HepG2 (cell line): ENCODE measurements around the gene IGFBP5. TPM values are rescaled to one million over a fixed set of nuclear protein-coding genes. Genes with fewer than 3 reads are reported as not detected.

Experiments
- BHLHE40 ChIP-seq: IDR thresholded peaks from 2 replicates; pipeline ENCODE4 v1.6.1; 2011; ENCODE audit warnings: low read length, improper control_type of control experiment
- BRCA1 ChIP-seq: sonication (generic); formaldehyde crosslinking; IDR thresholded peaks from 2 replicates; pipeline ENCODE4 v1.4.0; 2020; ENCODE audit warnings: missing genetic modification reagents
- DRAP1 ChIP-seq: IDR thresholded peaks from 2 replicates; pipeline ENCODE4 v1.6.1; 2016; ENCODE audit warnings: missing genetic modification reagents, missing compliant biosample characterization
- HINFP ChIP-seq: sonication (generic); formaldehyde crosslinking; IDR thresholded peaks from 2 replicates; pipeline ENCODE4 v1.4.0; 2020; ENCODE audit warnings: low read depth, mild to moderate bottlenecking, missing genetic modification reagents
- HNRNPLL ChIP-seq: fragments of 200-400 bp; formaldehyde crosslinking; IDR thresholded peaks from 2 replicates; pipeline ENCODE4 v1.6.1; 2017; ENCODE audit warnings: mild to moderate bottlenecking, low read depth, low read length; ENCODE audit not compliant: poor library complexity, severe bottlenecking
- HOMEZ ChIP-seq: IDR thresholded peaks from 2 replicates; pipeline ENCODE4 v1.6.1; 2016; ENCODE audit warnings: low read depth
- KDM6A ChIP-seq: IDR thresholded peaks from 2 replicates; pipeline ENCODE4 v1.6.1; 2016; ENCODE audit warnings: low read depth
- MAF1 ChIP-seq: sonication (generic); formaldehyde crosslinking; IDR thresholded peaks from 2 replicates; pipeline ENCODE4 v1.5.0; 2020; ENCODE audit warnings: missing genetic modification reagents, borderline replicate concordance
- MAZ ChIP-seq, 2 experiments: sonication (generic) in 1 of 2; formaldehyde crosslinking in 1 of 2; IDR thresholded peaks; 2 replicates each; pipeline versions ENCODE4 v1.5.0 to v1.6.1; 2012 to 2020; ENCODE audit warnings: low read depth in 2 of 2, mild to moderate bottlenecking in 2 of 2, borderline replicate concordance in 1 of 2, improper control_type of control experiment in 1 of 2, low read length in 1 of 2, missing genetic modification reagents in 1 of 2, moderate library complexity in 1 of 2
- MXI1 ChIP-seq: IDR thresholded peaks from 3 replicates; pipeline ENCODE4 v1.6.1; 2012; ENCODE audit warnings: low read depth, low read length, inconsistent platforms, borderline replicate concordance
- PRDM4 ChIP-seq: sonication (generic); formaldehyde crosslinking; IDR thresholded peaks from 2 replicates; pipeline ENCODE4 v1.9.0; 2021; ENCODE audit warnings: missing genetic modification reagents, borderline replicate concordance
- THYN1 ChIP-seq: sonication (generic); formaldehyde crosslinking; IDR thresholded peaks from 2 replicates; pipeline ENCODE4 v1.8.1; 2023; ENCODE audit warnings: low read depth, mild to moderate bottlenecking, moderate library complexity, missing genetic modification reagents, borderline replicate concordance
- TP53 ChIP-seq: sonication (generic); formaldehyde crosslinking; conservative IDR thresholded peaks from 2 replicates; pipeline ENCODE4 v1.4.0; 2020; ENCODE audit warnings: missing genetic modification reagents
- YEATS4 ChIP-seq: sonication (generic); formaldehyde crosslinking; IDR thresholded peaks from 2 replicates; pipeline ENCODE4 v1.4.0; 2020; ENCODE audit warnings: missing genetic modification reagents, borderline replicate concordance
- ZNF205 ChIP-seq: IDR thresholded peaks from 2 replicates; pipeline ENCODE4 v1.6.1; 2018; ENCODE audit warnings: missing biosample characterization, missing genetic modification reagents
- ZNF263 ChIP-seq: sonication (generic); formaldehyde crosslinking; IDR thresholded peaks from 2 replicates; pipeline ENCODE4 v1.4.0; 2020; ENCODE audit warnings: missing genetic modification reagents
- ZNF550 ChIP-seq: sonication (generic); formaldehyde crosslinking; IDR thresholded peaks from 2 replicates; pipeline ENCODE4 v1.4.0; 2020; ENCODE audit warnings: mild to moderate bottlenecking, missing genetic modification reagents, borderline replicate concordance
- ZNF557 ChIP-seq: sonication (generic); formaldehyde crosslinking; IDR thresholded peaks from 2 replicates; pipeline ENCODE4 v1.4.0; 2020; ENCODE audit warnings: missing genetic modification reagents
- ZNF678 ChIP-seq: sonication (generic); formaldehyde crosslinking; IDR thresholded peaks from 2 replicates; pipeline ENCODE4 v1.4.0; 2020; ENCODE audit warnings: mild to moderate bottlenecking, missing genetic modification reagents
- ZNF766 ChIP-seq: sonication (generic); formaldehyde crosslinking; IDR thresholded peaks from 2 replicates; pipeline ENCODE4 v1.5.0; 2020; ENCODE audit warnings: missing genetic modification reagents, borderline replicate concordance
- ZNF788 ChIP-seq: sonication (generic); formaldehyde crosslinking; IDR thresholded peaks from 2 replicates; pipeline ENCODE4 v1.5.0; 2020; ENCODE audit warnings: mild to moderate bottlenecking, missing genetic modification reagents, borderline replicate concordance
- ZNF879 ChIP-seq: sonication (generic); formaldehyde crosslinking; IDR thresholded peaks from 2 replicates; pipeline ENCODE4 v1.8.1; 2023; ENCODE audit warnings: missing genetic modification reagents
- polyA plus RNA-seq, 8 experiments: library from polyadenylated mRNA; depleted of rRNA in 3 of 8; stranded (reverse) in 7 of 8; unstranded in 1 of 8; fragments of >200 nt; fragmentation: Illumina TruSeq in 4 of 8; extraction: Trizol in 4 of 8; gene quantifications; 2 replicates each; pipeline versions ENCODE4 v1.2.1 to v1.2.3, GENCODE V29; 2011 to 2016; ENCODE audit warnings: low read depth in 4 of 8, missing spikeins in 1 of 8, mixed read lengths in 1 of 8; ENCODE audit not compliant: insufficient read depth in 1 of 8
- total RNA-seq, 5 experiments: library from RNA; depleted of rRNA; stranded (reverse); fragments of >200 nt; fragmentation: Illumina TruSeq; extraction: Trizol; gene quantifications; 2 replicates each; pipeline ENCODE4 v1.2.3, GENCODE V29; 2016; ENCODE audit warnings: low read depth in 1 of 5

Gene IGFBP5
- total and polyA plus RNA-seq, 2 of the 13 experiments (the other 11 are each of a cell fraction or from before 2014, with no cell fraction given): 0.15 TPM; not detected in 1

GRCh38 chr2:216661639-216662375 lies 33.5 kb downstream of the IGFBP5 start (continued):
- no peak for TF ChIP-seq HOMEZ (CRISPR knock-in tag)
- no peak for TF ChIP-seq ZNF766 (CRISPR knock-in tag)
- TF ChIP-seq HINFP: no peak
- TF ChIP-seq MAF1 (CRISPR knock-in tag): no peak
- TF ChIP-seq ZNF879 (CRISPR knock-in tag): no peak
- no peak for TF ChIP-seq TP53 (CRISPR knock-in tag)
- peak; percentile 21 for TF ChIP-seq HNRNPLL
- no peak for TF ChIP-seq ZNF205 (CRISPR knock-in tag)
- no peak for TF ChIP-seq ZNF788 (CRISPR knock-in tag)
- no peak for TF ChIP-seq MXI1
- TF ChIP-seq BHLHE40: no peak
- TF ChIP-seq YEATS4 (CRISPR knock-in tag): no peak
- TF ChIP-seq ZNF263 (CRISPR knock-in tag): no peak
- no peak for TF ChIP-seq ZNF550 (CRISPR knock-in tag)
- no peak for TF ChIP-seq ZNF557 (CRISPR knock-in tag)
- no peak for TF ChIP-seq KDM6A (CRISPR knock-in tag)
- no peak for TF ChIP-seq BRCA1 (CRISPR knock-in tag)
- no peak for TF ChIP-seq MAZ (IDR thresholded peaks at IDR 0.05; ENCODE audit: borderline replicate concordance, low read depth, low read length)
- TF ChIP-seq MAZ (CRISPR knock-in tag; IDR thresholded peaks at IDR 0.05; ENCODE audit: low read depth): no peak
- no peak for TF ChIP-seq PRDM4 (CRISPR knock-in tag)
- no peak for TF ChIP-seq DRAP1 (CRISPR knock-in tag)
- no peak for TF ChIP-seq THYN1 (CRISPR knock-in tag)
- no peak for TF ChIP-seq ZNF678
